ENCODE measurements around the gene CHD3.
"Not testable (repeated sequence)": the region's sequence is repeated elsewhere in the genome, so short reads cannot be mapped to it uniquely, and the experiment has no call there.

The CHD3 gene

DNA sequence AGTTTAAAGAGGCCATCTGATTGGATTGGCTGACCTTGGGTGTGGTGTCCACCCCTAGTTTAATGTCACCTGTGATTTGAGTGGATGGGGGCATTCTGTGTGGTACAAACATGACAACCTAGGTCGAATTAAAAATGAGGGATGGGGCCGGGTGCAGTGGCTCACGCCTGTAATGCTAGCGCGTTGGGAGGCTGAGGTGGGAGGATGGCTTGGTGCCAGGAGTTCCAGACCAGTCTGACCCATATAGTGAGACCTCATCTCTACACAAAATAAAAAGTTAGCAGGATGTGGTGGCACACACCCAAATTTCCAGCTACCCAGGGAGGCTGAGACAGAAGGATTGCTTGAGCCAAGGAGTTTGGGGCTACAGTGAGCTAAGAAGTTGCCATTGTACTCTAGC, 57.9 kb downstream of the CHD3 start:
- no peaks in the 10 kb centered on the region for H4K20me1 ChIP-seq
- H3K4me3 ChIP-seq, result no peak overlapping the region
- no peaks in the 10 kb centered on the region for H3K27me3 ChIP-seq
- 0 out of 2 replicates have a peak overlapping the region, but pooled peaks have one; percentile 18 for H3K27ac ChIP-seq
- TF ChIP-seq Cebpa-rat (IDR thresholded peaks at IDR 0.05), result no peak
- H3K4me2 ChIP-seq, result no peak overlapping the region
- peaks cover 22% of the 10 kb centered on the region for H3K4me1 ChIP-seq
- no peaks in the 10 kb centered on the region for H3K9me3 ChIP-seq
- peaks cover 90% of the 10 kb centered on the region for H3K36me3 ChIP-seq
- H3K9ac ChIP-seq, result no peak overlapping the region

DNA sequence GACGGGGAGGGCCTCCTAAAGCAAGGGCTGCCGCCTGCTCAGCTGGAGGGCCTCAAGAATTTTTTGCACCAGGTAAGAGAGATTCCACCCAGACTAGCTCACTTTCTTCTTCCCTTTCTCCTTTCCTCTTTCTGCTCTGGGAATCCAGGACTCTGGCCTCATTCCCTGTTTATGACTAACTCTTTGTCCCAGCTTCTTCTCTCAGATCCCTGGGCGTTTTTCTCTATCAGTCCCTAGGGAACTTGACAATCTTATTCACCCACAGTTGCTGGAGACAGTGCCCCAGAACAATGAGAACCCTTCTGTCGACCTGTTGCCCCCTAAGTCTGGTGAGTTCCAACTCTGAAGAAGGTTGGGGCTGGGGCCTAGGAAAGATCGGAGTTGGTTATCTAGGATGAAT, 59.1 kb downstream of the CHD3 start:
- Histone ChIP-seq H3K9me3 (no peaks in the 10 kb centered on the region), H3K4me3 (no peak overlapping the region), H3K4me1 (peaks cover 22% of the 10 kb centered on the region), H4K20me1 (no peaks in the 10 kb centered on the region), H3K4me2 (no peak overlapping the region), H3K36me3 (peaks cover 85% of the 10 kb centered on the region), H3K27me3 (no peaks in the 10 kb centered on the region), H3K9ac (no peak overlapping the region), H3K27ac (no peak overlapping the region)
- no peak for TF ChIP-seq Cebpa-rat (IDR thresholded peaks at IDR 0.05)

DNA sequence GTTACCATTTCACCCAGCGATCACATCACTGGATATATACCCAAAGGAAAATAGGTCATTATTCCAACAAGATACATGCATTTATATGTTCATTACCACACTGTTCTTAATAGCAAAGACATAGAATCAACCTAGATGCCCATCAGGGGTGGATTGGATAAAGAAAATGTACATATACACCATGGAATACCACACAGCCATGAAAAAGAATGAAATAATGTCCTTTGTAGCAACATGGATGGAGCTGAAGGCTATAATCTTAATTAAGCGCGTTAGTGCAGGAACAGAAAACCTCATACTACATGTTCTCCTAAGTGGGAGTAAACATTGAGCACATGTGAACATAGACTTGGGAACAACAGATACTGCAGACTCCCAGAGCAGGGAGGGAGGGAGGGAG, 62.0 kb downstream of the CHD3 start:
- H3K9me3 ChIP-seq, result no peaks in the 10 kb centered on the region
- H4K20me1 ChIP-seq, result no peaks in the 10 kb centered on the region
- H3K4me3 ChIP-seq, result no peak overlapping the region
- peaks cover 4% of the 10 kb centered on the region for H3K4me1 ChIP-seq
- H3K9ac ChIP-seq, result no peak overlapping the region
- no peak overlapping the region for H3K27ac ChIP-seq
- no peak for TF ChIP-seq Cebpa-rat (IDR thresholded peaks at IDR 0.05)
- no peaks in the 10 kb centered on the region for H3K27me3 ChIP-seq
- no peak overlapping the region for H3K4me2 ChIP-seq
- peaks cover 57% of the 10 kb centered on the region for H3K36me3 ChIP-seq

DNA sequence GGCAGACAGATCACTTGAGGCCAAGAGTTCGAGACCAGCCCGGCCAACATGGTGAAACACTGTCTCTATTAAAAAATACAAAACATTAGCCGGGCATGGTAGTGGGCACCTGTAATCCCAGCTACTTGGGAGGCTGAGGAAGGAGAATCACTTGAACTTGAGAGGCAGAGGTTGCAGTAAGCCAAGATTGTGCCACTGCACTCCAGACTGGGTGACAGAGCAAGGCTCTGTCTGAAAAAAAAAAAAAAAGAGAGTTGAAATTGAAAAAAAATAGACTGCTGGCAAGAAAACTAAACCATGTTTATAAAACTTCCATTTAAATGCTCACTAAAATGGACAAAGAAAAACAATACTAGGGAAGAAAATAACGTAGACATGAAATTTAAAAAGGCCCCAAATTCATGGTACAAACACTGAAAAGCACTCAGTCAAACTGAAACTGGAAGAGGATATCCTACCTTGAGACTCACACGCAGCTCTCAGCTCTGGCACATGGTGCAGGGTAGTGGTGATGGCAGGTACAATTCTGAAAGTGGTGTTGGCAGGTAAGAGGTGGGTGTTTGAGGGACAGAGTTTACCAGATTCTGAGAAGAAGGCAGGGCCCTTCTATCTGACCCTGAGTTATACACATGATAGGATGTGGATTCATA, 62.7 kb downstream of the CHD3 start:
- Histone ChIP-seq H3K9ac (no peak overlapping the region), H3K4me2 (no peak overlapping the region), H3K4me3 (no peak overlapping the region), H3K27ac (no peak overlapping the region), H3K4me1 (no peaks in the 10 kb centered on the region), H3K9me3 (no peaks in the 10 kb centered on the region), H3K27me3 (no peaks in the 10 kb centered on the region), H4K20me1 (no peaks in the 10 kb centered on the region), H3K36me3 (peaks cover 50% of the 10 kb centered on the region)
- no peak for TF ChIP-seq Cebpa-rat (IDR thresholded peaks at IDR 0.05)

DNA sequence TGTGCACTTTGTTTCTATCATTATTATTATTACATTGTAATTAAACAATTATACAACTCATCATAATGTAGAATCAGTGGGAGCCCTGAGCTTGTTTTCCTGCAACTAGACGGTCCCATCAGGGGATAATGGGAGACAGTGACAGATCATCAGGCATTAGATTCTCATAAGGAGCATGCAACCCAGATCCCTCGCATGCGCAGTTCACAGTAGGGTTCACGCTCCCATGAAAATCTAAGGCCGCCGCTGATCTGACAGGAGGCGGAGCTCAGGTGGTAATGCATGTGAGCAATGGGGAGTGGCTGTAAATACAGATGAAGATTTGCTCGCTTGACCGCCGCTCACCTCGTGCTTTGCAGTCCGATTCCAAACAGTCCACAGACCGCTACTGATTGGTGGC, 64.7 kb downstream of the CHD3 start:
- H3K36me3 ChIP-seq, result peaks cover 32% of the 10 kb centered on the region
- not testable (repeated sequence) for H3K4me1 ChIP-seq, H3K27ac ChIP-seq, H3K4me2 ChIP-seq, H3K27me3 ChIP-seq, H4K20me1 ChIP-seq, H3K9me3 ChIP-seq, H3K4me3 ChIP-seq, H3K9ac ChIP-seq

DNA sequence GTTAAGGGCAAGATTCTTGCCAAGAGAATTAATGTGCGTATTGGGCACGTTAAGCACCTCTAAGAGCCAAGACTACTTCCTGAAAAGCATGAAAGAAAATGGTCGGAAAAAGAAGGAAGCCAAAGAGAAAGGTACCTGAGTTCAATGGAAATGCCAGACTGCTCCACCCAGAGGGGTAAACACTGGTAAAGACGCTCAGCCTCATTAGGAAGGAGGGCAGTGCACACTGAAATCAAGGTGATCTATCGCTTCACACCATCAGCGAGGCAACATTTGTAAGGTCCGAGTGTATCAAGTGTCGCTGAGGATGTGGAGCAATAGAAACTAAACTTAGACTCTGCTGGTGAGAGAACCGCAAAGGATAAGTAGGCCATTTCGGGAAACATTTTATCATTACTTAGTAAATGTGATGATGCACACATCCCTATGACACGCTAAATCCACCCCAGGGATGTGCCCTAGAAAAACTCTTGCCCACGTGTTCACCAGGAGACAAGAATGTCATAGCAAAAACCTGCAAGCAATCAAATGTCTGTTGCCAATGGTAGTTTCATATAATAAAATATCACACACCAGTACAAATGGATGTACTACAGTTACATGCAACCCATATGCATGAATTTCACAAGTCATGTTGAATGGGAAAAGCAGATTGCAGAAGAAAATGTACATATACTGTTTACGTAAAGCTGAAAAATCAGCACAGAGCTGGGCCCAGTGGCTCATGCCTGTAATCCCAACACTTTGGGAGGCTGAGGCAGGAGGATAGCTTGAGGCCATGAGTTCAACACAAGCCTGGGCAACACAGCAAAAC, 67.0 kb downstream of the CHD3 start:
- H3K9ac ChIP-seq, result no peak overlapping the region
- no peak overlapping the region for H3K27ac ChIP-seq
- peaks cover 8% of the 10 kb centered on the region for H3K36me3 ChIP-seq
- H3K4me2 ChIP-seq, result no peak overlapping the region
- no peak overlapping the region for H3K4me3 ChIP-seq
- H3K9me3 ChIP-seq, result no peaks in the 10 kb centered on the region
- no peak for TF ChIP-seq Cebpa-rat (IDR thresholded peaks at IDR 0.05)
- no peaks in the 10 kb centered on the region for H3K27me3 ChIP-seq
- H3K4me1 ChIP-seq, result no peaks in the 10 kb centered on the region
- no peaks in the 10 kb centered on the region for H4K20me1 ChIP-seq

DNA sequence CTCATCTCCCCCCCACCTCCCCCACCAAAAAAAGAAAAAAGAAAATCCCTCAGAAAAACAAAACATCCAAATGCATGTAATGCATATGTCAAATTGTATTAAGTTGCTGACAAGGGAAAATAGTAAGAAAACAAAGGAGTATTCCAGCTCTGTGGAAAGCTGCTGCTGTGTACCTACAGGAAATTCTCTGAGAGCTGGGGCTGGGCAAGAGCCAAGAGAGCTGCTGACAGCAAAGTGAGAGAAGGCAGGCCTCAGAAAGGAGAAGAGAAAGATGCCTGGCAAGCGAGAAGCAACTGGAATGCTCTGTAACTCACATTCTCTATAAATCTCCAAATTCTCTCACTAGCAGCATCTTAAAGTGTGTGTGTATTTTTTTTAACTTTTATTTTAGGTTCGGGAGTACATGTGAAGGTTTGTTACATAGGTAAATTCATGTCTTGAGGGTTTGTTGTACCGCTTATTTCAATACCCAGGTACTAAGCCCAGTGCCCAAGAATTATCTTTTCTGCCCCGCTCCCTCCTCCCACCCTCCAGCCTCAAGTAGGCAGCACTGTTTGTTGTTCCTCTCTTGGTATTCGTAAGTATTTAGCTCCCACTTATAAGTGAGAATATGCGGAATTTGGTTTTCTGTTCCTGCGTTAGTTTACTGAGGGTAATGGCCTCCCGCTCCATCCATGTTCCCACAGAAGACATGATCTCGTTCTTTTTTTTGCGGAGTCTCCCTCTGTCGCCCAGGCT, 67.8 kb downstream of the CHD3 start:
- Histone ChIP-seq H3K27me3 (no peaks in the 10 kb centered on the region), H4K20me1 (no peaks in the 10 kb centered on the region), H3K4me3 (no peak overlapping the region), H3K9me3 (no peaks in the 10 kb centered on the region), H3K27ac (no peak overlapping the region), H3K4me2 (no peak overlapping the region), H3K4me1 (no peaks in the 10 kb centered on the region), H3K36me3 (0 out of 2 replicates have a peak, but pooled peaks cover 6% of the 10 kb centered on the region), H3K9ac (no peak overlapping the region)
- no peak for TF ChIP-seq Cebpa-rat (IDR thresholded peaks at IDR 0.05)

DNA sequence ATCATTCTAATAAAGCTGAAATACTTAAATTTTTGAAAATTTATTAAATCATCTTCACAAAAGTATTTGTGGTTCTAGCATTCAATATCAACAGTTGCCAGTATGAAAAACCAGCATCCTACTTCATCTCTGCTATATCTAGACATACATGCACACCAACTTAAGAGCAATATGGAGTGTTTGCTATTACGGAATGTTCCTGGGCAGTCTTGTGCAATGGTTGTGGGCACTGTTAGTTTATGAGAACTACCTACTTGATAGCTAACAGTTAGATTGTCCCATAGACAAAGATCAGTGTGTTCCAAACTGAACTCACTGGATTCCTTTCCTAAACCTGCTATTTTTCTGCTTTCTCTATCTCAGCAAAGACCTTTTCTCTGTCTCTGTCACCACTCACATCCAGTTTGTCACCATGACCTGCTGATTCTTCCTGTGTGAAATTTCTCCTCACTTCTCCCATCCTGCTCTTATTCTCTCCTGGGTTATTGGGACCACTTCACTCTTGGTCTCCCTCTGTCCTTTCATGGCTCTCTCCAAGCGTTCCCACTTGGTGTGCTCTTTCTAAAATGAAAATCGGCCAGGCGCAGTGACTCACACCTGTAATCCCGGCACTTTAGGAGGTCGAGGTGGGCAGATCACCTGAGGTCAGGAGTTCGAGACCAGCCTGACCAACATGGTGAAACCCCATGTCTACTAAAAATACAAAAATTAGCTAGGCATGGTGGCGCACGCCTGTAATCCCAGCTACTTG, 71.1 kb downstream of the CHD3 start:
- no peak overlapping the region for H3K4me2 ChIP-seq
- H4K20me1 ChIP-seq, result no peaks in the 10 kb centered on the region
- no peaks in the 10 kb centered on the region for H3K36me3 ChIP-seq
- TF ChIP-seq Cebpa-rat (IDR thresholded peaks at IDR 0.05), result no peak
- H3K9me3 ChIP-seq, result no peaks in the 10 kb centered on the region
- no peaks in the 10 kb centered on the region for H3K4me1 ChIP-seq
- H3K4me3 ChIP-seq, result no peak overlapping the region
- H3K9ac ChIP-seq, result no peak overlapping the region
- H3K27me3 ChIP-seq, result no peaks in the 10 kb centered on the region
- H3K27ac ChIP-seq, result no peak overlapping the region

DNA sequence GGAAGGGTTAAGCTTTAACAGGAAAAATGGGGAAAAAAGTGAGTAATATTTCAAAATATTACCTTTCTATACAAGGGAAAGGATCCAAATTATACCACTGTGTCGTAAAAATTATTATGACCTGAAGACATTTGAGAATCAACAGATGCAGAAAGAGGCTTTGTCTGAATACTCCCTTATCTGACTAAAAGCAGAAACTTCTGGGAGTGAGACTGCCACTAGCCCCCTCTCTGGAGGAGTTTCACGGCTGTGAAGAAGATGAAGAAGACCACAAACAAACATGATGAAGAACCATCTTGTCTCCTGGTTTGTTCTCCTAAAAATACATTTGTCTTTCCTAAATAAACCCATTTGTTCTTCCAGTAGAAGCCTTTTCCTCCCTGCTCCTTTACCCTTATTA, 72.8 kb downstream of the CHD3 start:
- no peaks in the 10 kb centered on the region for H4K20me1 ChIP-seq
- TF ChIP-seq Cebpa-rat (IDR thresholded peaks at IDR 0.05), result no peak
- no peak overlapping the region for H3K4me2 ChIP-seq
- H3K27ac ChIP-seq, result no peak overlapping the region
- H3K4me3 ChIP-seq, result no peak overlapping the region
- H3K27me3 ChIP-seq, result no peaks in the 10 kb centered on the region
- H3K4me1 ChIP-seq, result no peaks in the 10 kb centered on the region
- no peak overlapping the region for H3K9ac ChIP-seq
- H3K9me3 ChIP-seq, result no peaks in the 10 kb centered on the region
- no peaks in the 10 kb centered on the region for H3K36me3 ChIP-seq
